Ecto neural progenitor cell (in vitro differentiated cells): ENCODE data around the gene PTPN7.
"Not testable (repeated sequence)": the region's sequence is repeated elsewhere in the genome, so short reads cannot be mapped to it uniquely, and the experiment has no call there.

Source experiments
- DNase-seq: peaks from one replicate; pipeline ENCODE4 v3.0.0-alpha.2; 2018; ENCODE audit warnings: low spot score

Gene PTPN7

GRCh38 chr1:202167054-202167453 lies 6.7 kb upstream of the PTPN7 start:
- not testable (repeated sequence) for DNase-seq

- DNase-seq = no peak
Measured at GRCh38 chr1:202165942-202166843, 5.8 kb upstream of the PTPN7 start.

- DNase-seq = no peak
Measured at GRCh38 chr1:202165267-202165941, 5.0 kb upstream of the PTPN7 start.

GRCh38 chr1:202164271-202165037 lies 4.1 kb upstream of the PTPN7 start:
- no peak for DNase-seq

GRCh38 chr1:202163281-202164270 lies 3.2 kb upstream of the PTPN7 start:
- DNase-seq = no peak

- DNase-seq = no peak
Measured at GRCh38 chr1:202162418-202163280, 2.2 kb upstream of the PTPN7 start.

GRCh38 chr1:202162047-202162417 lies 1.6 kb upstream of the PTPN7 start:
- DNase-seq = no peak

GRCh38 chr1:202161151-202162046 lies 997 bp upstream of the PTPN7 start:
- no peak for DNase-seq

GRCh38 chr1:202159534-202160371 lies 649 bp downstream of the PTPN7 start:
- DNase-seq = no peak

GRCh38 chr1:202158810-202159533 lies 1.4 kb downstream of the PTPN7 start:
- DNase-seq = no peak

GRCh38 chr1:202157945-202158344 lies 2.5 kb downstream of the PTPN7 start:
- no peak for DNase-seq

- no peak for DNase-seq
Measured at GRCh38 chr1:202156590-202156989, 3.8 kb downstream of the PTPN7 start.

GRCh38 chr1:202155478-202156021 lies 4.9 kb downstream of the PTPN7 start:
- DNase-seq = no peak

GRCh38 chr1:202154766-202155477 lies 5.5 kb downstream of the PTPN7 start:
- DNase-seq = peak; percentile 75

- DNase-seq = no peak
Measured at GRCh38 chr1:202154148-202154765, 6.1 kb downstream of the PTPN7 start.

- no peak for DNase-seq
Measured at GRCh38 chr1:202153284-202153683, 7.1 kb downstream of the PTPN7 start.
